Skin epidermis (tissue), 12 donors: Measurements from ENCODE around the gene TNS1.

Source experiments
- H3K27ac ChIP-seq, 21 experiments: fragments of 200-600 bp; sonication (generic) in 11 of 21; one replicate each; pipeline ENCODE4 v1.5.0; 2020; ENCODE audit warnings: mild to moderate bottlenecking in 3 of 21, inconsistent platforms in 2 of 21, moderate library complexity in 2 of 21
- H3K4me3 ChIP-seq, 7 experiments: fragments of 200-600 bp; sonication (generic) in 2 of 7; one replicate each; pipeline ENCODE4 v1.5.0; 2020; ENCODE audit warnings: inconsistent platforms in 2 of 7, mild to moderate bottlenecking in 2 of 7, moderate library complexity in 1 of 7

Gene TNS1

DNA sequence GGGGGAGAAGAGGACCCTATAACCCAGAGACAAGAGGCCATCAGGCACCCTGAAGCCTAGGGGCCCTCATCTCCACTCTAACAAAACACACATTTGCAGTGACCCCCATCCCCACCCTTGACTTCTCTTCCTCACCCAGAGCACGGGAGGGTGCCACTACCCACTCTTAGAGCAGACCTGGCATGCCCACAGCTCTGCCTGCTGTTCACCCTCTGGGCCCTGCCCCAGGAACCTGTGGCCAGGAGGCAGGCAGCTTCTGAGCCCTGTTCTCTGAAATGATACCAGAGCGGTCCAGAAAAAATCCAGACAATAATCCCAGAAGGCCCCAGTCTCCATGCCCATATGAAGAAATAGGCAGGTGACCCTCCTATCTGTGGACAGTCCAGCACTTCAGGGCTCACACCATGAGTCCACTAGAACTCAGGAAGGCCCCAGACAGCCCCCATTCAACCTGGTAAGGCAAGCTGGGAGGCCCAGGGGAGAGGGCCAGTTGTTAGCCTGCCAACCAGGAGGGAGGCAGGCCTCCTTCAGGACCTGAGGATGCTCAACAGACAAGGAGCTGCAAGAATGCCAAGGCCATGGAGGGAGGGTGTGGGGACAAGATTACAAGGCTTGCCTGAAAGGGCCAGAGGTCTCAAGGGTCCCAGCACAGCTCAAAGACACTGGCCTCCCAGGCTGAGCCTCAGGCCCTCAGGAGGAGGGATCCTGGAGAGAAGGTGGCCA lies 75.0 kb downstream of the TNS1 start:
- peak overlapping the region in 17 of 21 experiments; percentile 26 to 89 (median 70) for H3K27ac ChIP-seq
- no peak overlapping the region for H3K4me3 ChIP-seq

DNA sequence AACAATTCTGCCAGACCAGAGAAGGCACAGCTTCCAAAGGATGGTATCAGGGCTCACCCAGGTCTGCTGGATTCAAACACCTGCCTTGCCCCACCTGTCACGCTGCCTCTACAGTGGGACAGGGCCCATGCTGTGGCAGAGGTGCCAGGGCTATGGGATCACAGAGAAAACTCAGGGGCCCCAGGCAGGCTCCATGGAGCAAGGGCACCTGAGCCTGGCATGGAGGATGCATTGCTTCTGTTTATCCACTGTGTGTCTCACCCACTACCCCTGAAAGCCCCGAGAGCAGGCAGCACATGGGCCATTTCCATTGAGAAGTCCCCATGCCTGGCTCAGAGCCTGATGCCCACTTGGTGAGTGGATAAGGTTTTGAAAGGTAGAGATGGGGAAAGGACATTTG lies 76.0 kb downstream of the TNS1 start:
- Histone ChIP-seq H3K4me3 (no peak overlapping the region), H3K27ac (peak overlapping the region in 8 of 21 experiments; percentile 35 to 89 (median 82))

DNA sequence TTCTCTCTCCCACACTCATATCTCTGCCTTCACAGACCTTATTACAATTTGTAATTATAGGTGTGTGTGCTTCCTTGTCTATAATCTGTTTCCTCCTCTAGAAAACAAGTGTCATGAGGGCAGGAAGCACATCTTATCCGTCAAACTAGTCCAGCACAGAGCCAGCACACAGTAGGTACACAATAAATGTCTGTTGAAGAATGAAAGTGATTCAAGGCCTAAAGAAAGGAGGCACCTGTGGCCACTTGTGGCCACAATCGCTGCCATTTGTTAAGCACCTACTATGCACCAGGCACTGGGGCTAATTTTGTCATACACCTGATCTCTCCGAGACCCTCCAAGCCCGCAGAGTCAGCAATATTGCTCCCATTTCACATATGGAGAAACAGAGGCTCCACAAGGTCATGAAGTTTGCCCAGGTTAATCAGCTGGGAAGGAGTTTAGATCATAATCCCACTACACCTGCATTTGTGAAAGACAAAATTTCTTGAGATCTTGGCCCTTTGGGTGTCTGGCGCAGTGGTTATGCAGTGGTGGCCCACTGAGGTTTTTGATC lies 78.4 kb downstream of the TNS1 start:
- H3K4me3 ChIP-seq = no peak overlapping the region

DNA sequence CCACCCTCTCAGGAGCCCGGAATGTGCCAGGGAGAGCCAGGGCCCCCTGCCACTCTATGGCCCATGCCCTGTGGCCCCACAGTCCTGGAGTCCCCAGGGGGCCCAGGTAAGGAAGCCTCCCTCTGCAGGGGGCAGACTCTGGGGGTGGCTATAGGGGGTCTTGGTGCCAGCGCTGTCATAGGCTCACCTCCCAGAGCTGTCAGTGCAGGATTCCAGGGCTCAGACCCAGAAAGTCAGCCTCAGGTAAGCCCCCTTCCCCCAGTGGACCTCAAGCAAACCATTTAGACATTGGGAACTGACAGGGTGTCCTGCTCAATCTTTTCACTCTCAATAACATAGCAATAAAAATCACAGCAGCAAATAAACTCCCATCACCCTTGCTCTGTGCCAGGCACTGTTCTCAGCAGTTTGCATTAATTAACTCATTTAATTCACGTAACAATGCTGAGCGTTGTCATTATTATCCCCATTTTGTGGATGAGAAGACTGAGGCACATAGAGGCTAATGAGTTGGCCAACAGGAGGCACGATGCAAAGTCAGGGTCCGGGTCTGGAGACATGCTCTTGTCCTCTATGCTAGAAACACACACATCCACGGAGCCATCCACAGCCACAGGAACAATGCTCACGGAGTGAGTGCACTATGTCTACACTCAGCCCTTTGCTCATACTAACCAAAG lies 79.6 kb downstream of the TNS1 start:
- H3K27ac ChIP-seq = peak overlapping the region in 9 of 21 experiments; percentile 44 to 81 (median 65)
- H3K4me3 ChIP-seq = no peak overlapping the region

More for the DNA sequence above, 78.4 kb downstream of the TNS1 start:
- H3K27ac ChIP-seq = peak overlapping the region in 5 of 21 experiments; percentile 17 to 78 (median 40)

DNA sequence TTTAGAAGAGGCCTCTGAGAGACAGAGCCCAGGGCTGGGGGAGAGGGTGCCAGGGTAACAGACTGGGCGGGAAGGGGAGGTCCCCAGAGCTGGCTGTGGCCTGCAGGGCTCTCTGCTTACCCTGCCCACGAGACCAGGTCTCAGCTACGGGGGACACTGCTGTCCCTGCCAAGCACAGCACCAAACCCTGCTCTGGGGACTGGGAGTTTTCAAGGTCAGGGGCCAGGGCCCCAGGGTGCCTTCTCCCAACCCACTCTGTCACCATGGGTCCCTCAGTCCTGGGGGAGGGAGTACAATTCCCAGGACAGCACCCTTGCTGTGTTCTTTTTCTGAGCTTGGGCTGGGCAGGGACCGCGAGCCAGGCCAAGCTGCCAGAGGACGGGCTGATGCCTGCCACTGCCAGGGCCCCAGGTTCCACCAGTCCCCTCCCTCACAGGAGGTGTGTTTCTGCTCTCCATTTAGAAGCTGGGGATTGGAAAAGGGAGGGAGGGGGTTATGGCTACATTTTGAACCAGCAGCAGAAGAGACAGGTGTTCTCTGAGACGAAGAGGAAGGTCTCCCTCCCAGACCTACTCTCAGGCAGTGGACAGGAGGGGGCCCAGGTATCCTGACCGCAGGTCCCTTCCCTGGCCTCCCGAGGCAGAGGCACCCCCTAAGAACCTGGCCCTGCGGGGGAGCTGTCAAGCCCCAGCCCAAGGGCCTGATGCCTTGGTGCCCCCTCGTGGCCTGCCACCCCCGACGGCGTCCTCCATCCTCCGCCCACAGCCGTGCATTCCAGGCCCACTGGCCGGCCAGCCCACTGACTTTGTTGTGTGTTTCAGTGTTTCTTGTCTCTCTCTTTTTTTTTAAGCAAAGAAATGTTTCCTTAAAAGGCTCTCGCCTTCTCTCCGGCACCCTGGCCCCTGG lies 80.4 kb downstream of the TNS1 start:
- Histone ChIP-seq H3K27ac (peak overlapping the region in 11 of 21 experiments; percentile 7 to 81 (median 57)), H3K4me3 (no peak overlapping the region)

DNA sequence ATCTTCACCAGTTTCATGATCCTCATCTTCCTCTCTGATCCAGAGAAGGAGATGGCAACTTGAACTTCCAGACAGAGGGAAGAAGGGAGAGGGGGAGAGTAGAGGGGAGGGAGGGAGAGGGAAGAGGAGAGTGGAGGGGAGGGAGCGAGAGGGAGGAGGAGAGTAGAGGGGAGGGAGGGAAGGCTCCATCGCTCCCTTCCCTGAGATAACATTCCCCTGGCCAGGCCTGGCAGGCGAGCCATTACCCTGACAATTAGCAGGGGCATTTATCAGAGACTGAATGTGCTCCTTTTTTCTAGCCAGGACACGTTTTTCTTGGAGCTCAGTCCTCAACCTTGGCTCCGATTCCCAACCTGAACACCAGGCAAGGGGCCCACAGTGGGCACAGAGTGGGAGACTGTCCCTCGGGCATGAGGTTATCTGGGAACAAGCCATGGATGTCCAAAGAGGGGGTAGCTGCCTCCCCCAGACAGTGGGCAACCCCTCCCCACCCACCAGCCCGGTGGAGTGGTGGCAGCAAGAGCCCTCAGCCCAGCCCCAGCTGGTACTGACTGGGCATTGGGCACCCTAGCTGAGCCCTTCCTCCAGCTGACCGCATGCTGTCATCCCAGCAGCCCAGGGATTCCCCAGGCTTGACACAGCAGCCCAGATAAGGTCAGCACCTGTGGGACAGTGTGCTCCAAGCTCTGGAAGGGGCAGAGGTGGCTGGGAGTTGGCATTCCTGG lies 81.8 kb downstream of the TNS1 start:
- Histone ChIP-seq H3K27ac (peak overlapping the region in 9 of 21 experiments; percentile 51 to 78 (median 65)), H3K4me3 (no peak overlapping the region)

DNA sequence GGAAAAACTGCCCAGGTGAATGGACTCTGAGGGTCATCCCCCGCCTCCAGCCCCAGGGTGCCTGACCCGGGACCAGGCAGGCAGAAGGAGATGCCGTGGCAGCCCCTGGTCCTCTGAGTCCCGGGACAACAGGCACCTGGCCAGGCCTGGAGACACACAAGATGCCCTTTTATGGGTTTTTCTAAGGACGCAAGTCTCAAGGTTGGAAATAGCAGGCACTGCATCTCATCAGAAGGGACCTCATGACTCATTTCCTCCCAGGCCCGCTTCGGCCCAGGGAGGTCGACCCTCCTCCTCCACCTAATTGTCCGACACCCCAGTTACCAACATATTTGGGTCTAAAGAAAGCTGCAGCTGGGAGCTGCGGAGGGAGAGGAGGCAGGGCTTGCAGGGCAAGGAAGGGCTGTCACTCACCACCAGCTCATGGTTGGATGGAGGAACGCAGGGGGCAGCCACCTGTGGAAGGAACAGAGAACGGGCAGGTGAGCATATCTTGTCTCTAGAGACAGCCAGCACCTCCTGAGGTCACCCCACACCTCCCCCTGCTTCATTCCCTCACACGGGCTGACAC lies 82.9 kb downstream of the TNS1 start:
- Histone ChIP-seq H3K27ac (peak overlapping the region in 9 of 21 experiments; percentile 0 to 69 (median 40)), H3K4me3 (no peak overlapping the region)

DNA sequence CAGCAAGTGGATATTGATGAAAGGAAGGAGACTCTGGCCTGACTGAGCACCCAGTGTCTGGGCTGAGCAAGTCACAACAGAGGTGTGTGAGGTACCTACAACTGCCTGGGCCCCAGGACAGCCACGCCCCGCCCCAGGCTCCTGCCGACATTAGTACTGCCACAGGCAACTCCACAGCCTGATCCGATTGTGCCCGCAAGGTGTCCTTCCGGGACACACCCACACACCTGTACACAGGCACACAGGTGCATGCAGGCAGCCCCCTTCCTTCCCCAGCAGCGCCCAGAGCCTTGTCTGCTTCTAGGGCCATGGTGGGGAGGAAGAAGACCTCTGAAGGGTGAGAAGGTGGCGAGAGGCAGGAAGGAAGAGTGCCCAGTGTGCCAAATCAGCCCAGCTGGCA lies 83.6 kb downstream of the TNS1 start:
- Histone ChIP-seq H3K27ac (peak overlapping the region in 9 of 21 experiments; percentile 0 to 69 (median 32)), H3K4me3 (no peak overlapping the region)

DNA sequence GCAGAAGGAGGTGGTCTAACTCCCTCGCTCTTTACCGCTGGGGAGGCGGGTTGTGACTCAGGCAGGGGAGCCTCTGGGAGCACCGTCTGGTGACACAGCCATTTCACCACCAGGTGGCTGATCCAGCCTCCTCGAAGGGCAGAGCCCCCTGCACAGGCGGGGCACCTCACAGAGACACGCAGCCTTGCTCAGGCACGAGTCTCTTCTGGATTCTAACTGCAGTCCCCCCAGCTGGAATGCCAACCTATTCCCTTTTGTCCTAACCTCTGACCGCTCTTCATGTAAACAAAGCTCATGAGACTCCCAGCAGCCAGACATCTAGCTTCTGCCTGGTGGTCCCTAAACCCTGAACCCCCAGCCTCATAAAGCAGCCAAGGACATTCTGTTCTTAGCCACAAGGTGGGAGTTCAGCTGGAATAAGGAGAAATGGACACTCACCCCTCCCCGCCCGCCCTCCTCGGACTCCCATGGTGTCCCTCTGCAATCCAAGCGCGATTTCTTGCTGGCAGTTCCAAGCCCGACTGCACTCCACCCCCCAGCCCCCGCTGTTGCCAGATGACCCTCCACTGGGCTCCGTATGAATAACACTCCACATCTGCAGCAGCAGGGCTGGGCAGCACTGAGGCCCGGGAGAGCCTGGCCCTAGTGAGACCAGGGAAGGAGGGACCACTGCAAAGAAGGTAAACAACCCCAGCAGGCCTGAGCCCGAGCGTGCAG lies 84.3 kb downstream of the TNS1 start:
- H3K4me3 ChIP-seq = no peak overlapping the region
- peak overlapping the region in 3 of 21 experiments; percentile 28 to 69 (median 29) for H3K27ac ChIP-seq

DNA sequence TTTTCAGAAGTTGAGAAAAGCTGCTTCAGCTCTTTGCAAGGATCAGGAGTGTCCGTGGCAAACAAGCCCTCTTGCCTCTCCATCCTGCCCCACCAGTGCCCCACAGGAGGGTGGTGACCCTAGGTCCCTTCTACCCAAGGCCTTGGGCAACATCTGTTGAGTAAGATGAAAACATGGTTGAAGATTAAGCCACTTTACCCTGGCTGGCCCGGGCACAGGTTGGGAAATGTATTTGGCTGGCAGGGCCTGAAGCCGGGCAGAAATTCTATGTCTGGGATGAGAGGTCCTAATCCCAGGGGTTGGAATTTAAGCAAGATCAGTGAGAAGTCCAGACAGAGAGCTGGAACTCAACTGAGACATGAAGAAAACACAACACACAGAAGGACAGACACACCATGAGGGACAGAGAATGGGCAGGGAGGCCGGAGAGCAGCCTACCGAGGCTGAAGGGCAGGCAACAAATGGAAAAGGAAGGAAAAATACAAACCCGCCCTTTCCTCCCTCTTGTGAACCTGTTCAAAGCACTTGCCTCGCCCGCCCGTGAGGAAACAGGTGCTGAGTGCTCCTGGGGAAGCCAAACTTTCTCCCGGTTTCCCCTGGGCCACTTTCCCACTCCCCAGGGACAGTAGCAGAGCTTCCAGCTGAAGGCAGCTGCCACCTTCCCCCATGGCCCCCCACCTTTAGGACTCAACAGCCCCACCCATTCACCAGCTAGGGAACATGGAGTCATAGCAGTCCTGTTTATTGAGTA lies 86.1 kb downstream of the TNS1 start:
- no peak overlapping the region for H3K4me3 ChIP-seq
- peak overlapping the region in 4 of 21 experiments; percentile 1 to 71 (median 52) for H3K27ac ChIP-seq

DNA sequence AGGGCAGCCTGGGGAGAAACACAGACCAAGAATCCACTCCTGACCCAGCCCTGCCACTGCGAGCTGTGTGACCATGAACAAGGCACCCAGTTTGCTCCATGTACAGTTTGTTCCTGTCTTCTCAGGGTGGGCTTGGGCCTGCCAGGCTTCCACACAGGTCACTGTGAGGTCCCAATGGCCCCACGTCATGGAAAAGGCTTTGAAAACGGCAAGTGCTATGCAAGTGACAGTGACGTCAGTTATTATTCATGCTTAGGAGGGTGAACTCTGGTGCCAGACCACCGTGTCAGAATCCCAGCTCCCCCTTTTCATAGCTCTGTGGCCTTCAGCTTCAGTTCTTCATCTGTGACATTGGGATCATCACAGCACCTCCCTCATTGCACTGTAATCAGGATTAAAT lies 87.1 kb downstream of the TNS1 start:
- Histone ChIP-seq H3K4me3 (no peak overlapping the region), H3K27ac (peak overlapping the region in 2 of 21 experiments; percentile 57 to 74)

DNA sequence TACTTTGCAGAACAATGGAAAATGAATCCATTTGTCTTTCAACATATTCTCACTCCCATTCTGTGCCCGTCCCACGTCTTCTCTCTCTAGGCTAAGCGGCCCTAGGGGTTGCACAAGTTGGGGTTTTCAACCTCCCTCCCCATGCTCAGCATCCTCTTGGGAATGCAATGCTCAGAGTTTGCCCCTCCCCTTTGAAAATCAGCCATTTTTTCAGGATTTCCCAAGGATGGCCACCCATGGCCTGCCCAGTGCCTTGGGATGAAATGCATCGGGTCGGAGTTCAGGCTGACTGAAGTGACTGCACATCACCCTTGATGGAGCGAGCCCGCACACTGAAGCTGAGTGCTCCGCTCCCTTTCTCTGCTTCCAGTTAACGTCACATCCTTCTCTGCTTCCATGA lies 87.9 kb downstream of the TNS1 start:
- H3K27ac ChIP-seq = peak overlapping the region in 2 of 21 experiments; percentile 8 to 57
- H3K4me3 ChIP-seq = no peak overlapping the region

DNA sequence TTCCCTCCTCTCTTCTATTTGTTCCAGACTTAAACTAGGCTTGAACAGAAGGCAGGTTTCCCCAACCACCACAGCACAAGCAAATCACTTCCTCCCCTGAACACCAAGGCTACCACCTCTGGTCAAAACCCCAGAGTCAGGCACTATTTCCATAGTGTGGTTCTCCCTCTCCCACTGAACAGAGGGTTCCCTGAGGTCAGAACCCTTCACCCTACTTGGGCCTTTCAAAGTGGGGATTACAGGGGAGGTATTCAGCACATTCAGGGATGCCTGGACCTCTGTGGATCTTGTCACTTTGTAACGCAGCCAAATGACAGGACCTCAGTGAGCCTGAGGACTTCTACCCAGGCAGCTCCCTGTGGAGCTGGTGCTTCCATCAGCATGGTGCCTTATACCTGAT lies 88.7 kb downstream of the TNS1 start:
- Histone ChIP-seq H3K4me3 (no peak overlapping the region), H3K27ac (peak overlapping the region in 5 of 21 experiments; percentile 8 to 70 (median 37))

DNA sequence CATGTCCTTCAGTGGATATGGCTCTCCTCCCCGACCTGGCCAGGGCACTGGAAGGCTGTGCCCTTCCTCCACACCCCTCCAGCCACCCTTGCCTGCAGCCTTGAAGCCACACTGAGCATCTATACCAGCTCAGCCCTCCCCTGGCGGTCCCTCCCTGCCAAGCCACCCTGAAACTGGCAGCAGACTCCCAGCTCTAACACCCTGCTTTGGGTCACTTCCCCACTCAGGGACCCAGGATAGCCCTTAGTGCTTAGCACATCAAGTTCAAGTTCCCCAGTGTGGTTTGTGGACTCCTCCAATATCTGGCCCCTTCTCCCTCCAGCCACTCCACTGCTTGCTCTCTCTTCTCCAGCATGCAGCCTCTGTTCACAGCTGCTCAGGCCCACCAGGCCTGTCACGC lies 89.4 kb downstream of the TNS1 start:
- no peak overlapping the region for H3K4me3 ChIP-seq
- H3K27ac ChIP-seq = peak overlapping the region in 7 of 21 experiments; percentile 4 to 72 (median 37)

DNA sequence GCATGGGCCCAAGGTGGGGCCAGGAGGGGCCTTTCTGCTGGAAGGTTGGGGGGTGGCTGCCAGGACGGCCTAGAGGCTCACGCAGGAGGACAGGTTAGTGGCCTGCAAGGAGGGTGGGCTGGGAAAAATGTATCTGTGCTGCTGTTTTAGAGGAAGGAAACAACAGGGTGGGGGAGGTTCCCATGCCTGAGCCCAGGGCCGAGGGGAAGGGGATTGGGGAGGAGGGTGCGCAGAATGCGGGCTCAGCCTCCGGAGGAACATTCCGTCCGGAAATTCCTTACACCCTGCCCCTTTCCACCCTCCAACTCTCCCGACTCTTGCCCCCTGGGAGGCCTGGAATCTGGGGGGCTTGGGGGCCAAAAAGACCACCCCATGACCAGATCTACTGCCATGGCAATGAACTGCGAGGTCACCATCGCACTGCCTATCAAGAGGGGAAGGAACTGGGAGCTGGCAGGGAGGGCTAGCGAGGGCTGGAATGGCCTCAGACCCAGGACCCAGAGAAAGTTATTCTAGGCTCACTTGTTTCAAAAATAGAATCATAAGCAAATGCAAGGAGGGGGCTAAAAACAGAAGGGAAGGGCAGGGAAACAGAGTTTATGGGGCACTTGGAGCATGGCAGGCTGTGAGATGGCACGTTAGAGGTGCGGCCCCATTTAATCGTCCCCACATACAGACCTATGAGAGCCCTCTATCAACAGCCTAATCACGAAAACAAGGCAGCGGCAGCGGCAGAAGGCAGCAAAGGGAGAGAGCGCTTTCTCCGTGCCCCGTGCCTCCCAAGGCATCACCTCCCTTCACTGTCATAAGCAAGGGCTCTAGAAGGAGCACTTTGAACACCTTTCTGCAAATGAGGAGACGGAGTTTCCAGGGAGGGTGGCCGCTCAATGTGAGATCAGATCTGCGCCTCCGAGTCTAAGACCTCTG lies 90.4 kb downstream of the TNS1 start:
- Histone ChIP-seq H3K4me3 (no peak overlapping the region), H3K27ac (peak overlapping the region in 15 of 21 experiments; percentile 3 to 72 (median 48))
